Measurements from ENCODE around the gene KHK. TPM values are rescaled to one million over a fixed set of nuclear protein-coding genes. Genes with fewer than 3 reads are reported as not detected.

KHK gene
- total and polyA plus RNA-seq, 9 of the 15 experiments (the other 6 are each of a cell fraction or from before 2014, with no cell fraction given), result 1.5 to 10.7 (median 5.2) TPM

- TF ChIP-seq, protein P1, sequence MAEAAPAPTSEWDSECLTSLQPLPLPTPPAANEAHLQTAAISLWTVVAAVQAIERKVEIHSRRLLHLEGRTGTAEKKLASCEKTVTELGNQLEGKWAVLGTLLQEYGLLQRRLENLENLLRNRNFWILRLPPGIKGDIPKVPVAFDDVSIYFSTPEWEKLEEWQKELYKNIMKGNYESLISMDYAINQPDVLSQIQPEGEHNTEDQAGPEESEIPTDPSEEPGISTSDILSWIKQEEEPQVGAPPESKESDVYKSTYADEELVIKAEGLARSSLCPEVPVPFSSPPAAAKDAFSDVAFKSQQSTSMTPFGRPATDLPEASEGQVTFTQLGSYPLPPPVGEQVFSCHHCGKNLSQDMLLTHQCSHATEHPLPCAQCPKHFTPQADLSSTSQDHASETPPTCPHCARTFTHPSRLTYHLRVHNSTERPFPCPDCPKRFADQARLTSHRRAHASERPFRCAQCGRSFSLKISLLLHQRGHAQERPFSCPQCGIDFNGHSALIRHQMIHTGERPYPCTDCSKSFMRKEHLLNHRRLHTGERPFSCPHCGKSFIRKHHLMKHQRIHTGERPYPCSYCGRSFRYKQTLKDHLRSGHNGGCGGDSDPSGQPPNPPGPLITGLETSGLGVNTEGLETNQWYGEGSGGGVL (CRISPR knock-in tag; IDR thresholded peaks at IDR 0.05), result no peak
- TF ChIP-seq ZNF239 (CRISPR knock-in tag; IDR thresholded peaks at IDR 0.05) (no peak), TFAM (CRISPR knock-in tag; conservative IDR thresholded peaks at IDR 0.05) (no peak), RBBP5 (IDR thresholded peaks at IDR 0.05; ENCODE audit: borderline replicate concordance, insufficient read depth, low read length, poor library complexity, severe bottlenecking) (peak; percentile 80), ELK3 (CRISPR knock-in tag; IDR thresholded peaks at IDR 0.05) (no peak), GATAD2B (IDR thresholded peaks at IDR 0.05; ENCODE audit: borderline replicate concordance) (no peak), RBM17 (IDR thresholded peaks at IDR 0.05; ENCODE audit: borderline replicate concordance, low read depth, low read length) (no peak), SOX6 (IDR thresholded peaks at IDR 0.05) (no peak)
- TF ChIP-seq, protein P2, sequence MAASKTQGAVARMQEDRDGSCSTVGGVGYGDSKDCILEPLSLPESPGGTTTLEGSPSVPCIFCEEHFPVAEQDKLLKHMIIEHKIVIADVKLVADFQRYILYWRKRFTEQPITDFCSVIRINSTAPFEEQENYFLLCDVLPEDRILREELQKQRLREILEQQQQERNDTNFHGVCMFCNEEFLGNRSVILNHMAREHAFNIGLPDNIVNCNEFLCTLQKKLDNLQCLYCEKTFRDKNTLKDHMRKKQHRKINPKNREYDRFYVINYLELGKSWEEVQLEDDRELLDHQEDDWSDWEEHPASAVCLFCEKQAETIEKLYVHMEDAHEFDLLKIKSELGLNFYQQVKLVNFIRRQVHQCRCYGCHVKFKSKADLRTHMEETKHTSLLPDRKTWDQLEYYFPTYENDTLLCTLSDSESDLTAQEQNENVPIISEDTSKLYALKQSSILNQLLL (CRISPR knock-in tag; IDR thresholded peaks at IDR 0.05; ENCODE audit: borderline replicate concordance), result no peak
- TF ChIP-seq, protein P3, sequence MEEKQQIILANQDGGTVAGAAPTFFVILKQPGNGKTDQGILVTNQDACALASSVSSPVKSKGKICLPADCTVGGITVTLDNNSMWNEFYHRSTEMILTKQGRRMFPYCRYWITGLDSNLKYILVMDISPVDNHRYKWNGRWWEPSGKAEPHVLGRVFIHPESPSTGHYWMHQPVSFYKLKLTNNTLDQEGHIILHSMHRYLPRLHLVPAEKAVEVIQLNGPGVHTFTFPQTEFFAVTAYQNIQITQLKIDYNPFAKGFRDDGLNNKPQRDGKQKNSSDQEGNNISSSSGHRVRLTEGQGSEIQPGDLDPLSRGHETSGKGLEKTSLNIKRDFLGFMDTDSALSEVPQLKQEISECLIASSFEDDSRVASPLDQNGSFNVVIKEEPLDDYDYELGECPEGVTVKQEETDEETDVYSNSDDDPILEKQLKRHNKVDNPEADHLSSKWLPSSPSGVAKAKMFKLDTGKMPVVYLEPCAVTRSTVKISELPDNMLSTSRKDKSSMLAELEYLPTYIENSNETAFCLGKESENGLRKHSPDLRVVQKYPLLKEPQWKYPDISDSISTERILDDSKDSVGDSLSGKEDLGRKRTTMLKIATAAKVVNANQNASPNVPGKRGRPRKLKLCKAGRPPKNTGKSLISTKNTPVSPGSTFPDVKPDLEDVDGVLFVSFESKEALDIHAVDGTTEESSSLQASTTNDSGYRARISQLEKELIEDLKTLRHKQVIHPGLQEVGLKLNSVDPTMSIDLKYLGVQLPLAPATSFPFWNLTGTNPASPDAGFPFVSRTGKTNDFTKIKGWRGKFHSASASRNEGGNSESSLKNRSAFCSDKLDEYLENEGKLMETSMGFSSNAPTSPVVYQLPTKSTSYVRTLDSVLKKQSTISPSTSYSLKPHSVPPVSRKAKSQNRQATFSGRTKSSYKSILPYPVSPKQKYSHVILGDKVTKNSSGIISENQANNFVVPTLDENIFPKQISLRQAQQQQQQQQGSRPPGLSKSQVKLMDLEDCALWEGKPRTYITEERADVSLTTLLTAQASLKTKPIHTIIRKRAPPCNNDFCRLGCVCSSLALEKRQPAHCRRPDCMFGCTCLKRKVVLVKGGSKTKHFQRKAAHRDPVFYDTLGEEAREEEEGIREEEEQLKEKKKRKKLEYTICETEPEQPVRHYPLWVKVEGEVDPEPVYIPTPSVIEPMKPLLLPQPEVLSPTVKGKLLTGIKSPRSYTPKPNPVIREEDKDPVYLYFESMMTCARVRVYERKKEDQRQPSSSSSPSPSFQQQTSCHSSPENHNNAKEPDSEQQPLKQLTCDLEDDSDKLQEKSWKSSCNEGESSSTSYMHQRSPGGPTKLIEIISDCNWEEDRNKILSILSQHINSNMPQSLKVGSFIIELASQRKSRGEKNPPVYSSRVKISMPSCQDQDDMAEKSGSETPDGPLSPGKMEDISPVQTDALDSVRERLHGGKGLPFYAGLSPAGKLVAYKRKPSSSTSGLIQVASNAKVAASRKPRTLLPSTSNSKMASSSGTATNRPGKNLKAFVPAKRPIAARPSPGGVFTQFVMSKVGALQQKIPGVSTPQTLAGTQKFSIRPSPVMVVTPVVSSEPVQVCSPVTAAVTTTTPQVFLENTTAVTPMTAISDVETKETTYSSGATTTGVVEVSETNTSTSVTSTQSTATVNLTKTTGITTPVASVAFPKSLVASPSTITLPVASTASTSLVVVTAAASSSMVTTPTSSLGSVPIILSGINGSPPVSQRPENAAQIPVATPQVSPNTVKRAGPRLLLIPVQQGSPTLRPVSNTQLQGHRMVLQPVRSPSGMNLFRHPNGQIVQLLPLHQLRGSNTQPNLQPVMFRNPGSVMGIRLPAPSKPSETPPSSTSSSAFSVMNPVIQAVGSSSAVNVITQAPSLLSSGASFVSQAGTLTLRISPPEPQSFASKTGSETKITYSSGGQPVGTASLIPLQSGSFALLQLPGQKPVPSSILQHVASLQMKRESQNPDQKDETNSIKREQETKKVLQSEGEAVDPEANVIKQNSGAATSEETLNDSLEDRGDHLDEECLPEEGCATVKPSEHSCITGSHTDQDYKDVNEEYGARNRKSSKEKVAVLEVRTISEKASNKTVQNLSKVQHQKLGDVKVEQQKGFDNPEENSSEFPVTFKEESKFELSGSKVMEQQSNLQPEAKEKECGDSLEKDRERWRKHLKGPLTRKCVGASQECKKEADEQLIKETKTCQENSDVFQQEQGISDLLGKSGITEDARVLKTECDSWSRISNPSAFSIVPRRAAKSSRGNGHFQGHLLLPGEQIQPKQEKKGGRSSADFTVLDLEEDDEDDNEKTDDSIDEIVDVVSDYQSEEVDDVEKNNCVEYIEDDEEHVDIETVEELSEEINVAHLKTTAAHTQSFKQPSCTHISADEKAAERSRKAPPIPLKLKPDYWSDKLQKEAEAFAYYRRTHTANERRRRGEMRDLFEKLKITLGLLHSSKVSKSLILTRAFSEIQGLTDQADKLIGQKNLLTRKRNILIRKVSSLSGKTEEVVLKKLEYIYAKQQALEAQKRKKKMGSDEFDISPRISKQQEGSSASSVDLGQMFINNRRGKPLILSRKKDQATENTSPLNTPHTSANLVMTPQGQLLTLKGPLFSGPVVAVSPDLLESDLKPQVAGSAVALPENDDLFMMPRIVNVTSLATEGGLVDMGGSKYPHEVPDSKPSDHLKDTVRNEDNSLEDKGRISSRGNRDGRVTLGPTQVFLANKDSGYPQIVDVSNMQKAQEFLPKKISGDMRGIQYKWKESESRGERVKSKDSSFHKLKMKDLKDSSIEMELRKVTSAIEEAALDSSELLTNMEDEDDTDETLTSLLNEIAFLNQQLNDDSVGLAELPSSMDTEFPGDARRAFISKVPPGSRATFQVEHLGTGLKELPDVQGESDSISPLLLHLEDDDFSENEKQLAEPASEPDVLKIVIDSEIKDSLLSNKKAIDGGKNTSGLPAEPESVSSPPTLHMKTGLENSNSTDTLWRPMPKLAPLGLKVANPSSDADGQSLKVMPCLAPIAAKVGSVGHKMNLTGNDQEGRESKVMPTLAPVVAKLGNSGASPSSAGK (IDR thresholded peaks at IDR 0.05), result no peak
Observed at GRCh38 chr2:27123302-27124150, 37.0 kb downstream of the KHK start, which contains the start of gene ABHD1 (continued).
